GM21367 (cell line): Measurements from ENCODE around the gene DENND5B.
"Not testable (repeated sequence)": the region's sequence is repeated elsewhere in the genome, so short reads cannot be mapped to it uniquely, and the experiment has no call there.

Experiments
- ATAC-seq: cut with Tn5 transposase; IDR thresholded peaks from one replicate; pipeline ENCODE4 v1.9.1; 2021; ENCODE audit not compliant: unreplicated experiment

Gene DENND5B

GRCh38 chr12:31476437-31476836, 114.5 kb downstream of the DENND5B start:
- ATAC-seq: no peak

DNA sequence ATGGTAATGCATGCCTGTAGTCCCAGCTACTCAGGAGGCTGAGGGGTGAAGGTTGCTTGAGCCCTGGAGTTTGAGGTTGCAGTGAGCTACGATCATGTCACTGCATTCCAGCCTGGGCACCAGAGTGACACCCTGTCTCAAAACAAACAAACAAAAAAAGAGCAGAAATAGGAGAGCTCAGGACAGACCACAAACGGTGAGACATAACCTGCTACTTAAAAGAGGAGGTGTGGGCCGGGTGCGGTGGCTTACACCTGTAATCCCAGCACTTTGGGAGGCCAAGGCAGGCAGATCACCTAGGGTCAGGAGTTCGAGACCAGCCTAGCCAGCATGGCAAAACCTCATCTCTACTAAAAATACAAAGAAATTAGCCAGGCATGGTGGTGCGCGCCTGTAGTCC, 115.3 kb downstream of the DENND5B start:
- ATAC-seq: not testable (repeated sequence)

GRCh38 chr12:31474751-31475150, 116.2 kb downstream of the DENND5B start:
- no peak for ATAC-seq

GRCh38 chr12:31471823-31472222, 119.1 kb downstream of the DENND5B start:
- no peak for ATAC-seq

DNA sequence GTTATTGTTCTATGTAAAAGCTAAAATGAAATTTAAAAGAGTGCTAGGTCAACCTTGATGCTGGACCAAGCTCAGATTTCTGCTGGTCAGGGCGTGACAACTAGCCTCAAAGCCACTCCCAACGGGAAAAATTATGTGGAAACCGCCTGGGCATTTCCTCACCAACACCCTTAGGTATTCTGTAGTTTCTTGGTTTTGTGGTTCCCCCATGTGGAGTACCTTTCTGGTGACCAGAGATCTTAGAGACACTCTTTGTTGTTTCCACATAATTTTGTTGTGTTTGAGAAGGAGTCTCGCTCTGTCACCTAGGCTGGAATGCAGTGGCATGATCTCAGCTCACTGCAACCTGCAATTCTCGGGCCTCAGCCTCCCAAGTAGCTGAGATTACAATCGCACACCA, 119.9 kb downstream of the DENND5B start:
- ATAC-seq: no peak

- no peak for ATAC-seq
Measured at GRCh38 chr12:31470459-31470858, 120.5 kb downstream of the DENND5B start.

DNA sequence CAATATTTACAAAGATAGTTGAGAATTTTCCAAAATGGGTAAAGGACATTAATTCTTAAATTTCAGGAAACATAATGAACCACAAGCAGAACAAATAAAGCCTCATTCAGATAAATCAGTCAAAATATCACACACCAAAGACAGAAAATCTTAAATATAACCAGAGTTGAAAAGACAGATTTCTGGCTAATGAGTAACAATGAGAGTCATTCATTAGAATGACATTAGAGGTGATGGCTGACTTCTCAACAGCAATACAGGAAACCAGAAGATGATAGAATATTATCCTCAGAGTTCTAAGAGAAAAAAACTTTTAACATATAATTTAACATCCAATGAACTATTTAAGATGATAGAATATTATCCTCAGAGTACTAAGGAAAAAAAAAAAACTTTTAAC, 124.2 kb downstream of the DENND5B start:
- ATAC-seq: no peak

DNA sequence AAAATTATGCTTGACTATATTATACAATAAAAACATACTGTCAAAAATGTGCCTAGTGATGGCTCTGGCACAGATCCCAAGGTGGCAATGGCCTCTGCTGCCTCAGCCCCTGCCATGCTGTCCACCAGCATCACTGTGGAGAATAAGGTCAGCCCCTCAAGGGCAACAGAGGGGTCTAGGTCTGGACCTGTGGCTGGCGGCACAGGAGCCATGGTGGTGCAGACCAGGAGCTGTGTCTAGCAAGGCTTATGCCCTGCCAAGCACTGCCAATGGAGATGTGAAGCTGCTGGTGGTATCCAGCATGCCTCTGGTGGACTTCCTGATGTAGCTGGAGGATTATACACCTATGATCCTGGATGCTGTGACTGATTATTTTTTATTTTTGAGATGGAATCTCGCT, 125.9 kb downstream of the DENND5B start:
- ATAC-seq: no peak

DNA sequence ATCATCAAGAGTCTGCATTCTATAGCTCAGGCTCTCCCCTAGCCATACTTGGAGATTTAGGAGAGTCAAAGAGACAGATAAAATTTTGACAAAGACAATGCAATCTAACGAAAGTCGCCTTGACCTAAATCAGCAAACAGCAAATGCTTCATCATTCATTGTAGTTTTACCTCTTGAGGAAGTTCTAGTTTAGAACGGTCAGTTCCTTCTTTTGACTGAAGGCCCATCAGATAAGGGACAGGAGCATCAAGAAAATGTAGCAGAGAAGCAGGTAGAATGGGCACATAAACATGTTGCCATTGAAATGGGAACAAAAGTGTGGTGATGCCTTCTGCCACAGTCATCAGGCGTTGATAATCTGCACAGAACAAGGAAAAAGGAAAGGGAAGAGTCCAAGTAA, 130.9 kb downstream of the DENND5B start:
- no peak for ATAC-seq

DNA sequence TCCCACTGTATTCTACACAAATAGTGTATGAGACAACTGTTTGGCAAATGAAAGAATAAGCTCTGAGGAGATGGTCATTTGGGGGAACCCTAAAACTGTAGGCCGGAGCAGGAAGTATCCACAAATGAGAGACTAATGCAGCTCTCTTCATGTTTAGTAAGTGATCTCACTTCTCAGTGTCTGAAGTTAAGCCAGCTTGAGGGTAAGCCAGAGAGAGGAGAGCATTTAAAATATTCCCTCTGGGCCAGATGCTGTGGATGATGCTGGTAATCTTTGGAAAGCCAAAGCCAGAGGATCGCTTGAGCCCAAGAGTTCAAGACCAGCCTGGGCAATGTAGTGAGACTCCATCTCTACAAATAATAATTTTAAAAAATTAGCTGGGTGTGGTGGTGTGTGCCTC, 134.4 kb downstream of the DENND5B start:
- no peak for ATAC-seq

- ATAC-seq: no peak
Measured at GRCh38 chr12:31444736-31445135, 146.2 kb downstream of the DENND5B start.

- no peak for ATAC-seq
Measured at GRCh38 chr12:31440586-31440985, 150.3 kb downstream of the DENND5B start.

GRCh38 chr12:31440134-31440533, 150.8 kb downstream of the DENND5B start:
- ATAC-seq: no peak

GRCh38 chr12:31431721-31432240, 159.2 kb downstream of the DENND5B start:
- ATAC-seq: no peak

DNA sequence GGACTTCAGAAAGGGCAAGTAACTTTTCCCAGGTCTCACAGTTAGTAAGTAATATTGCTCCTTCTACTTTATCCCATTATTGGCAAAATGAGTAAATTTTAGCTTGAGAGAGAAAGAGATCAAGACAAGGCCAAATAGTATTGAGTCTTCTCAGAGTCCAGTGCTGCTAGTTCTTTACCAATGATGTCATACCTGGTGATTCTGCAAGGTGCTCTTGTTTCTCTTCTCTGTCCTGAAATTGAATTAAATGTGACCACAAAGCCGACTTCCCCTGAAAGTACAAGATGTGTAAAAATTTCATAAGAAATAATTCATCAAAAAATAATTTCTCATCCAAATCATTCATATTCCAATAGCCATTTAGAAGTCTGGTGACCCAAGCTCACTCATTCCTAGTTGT, 167.5 kb downstream of the DENND5B start:
- ATAC-seq: no peak

- no peak for ATAC-seq
Measured at GRCh38 chr12:31412292-31412801, 178.6 kb downstream of the DENND5B start.

GRCh38 chr12:31408763-31409162, 182.2 kb downstream of the DENND5B start:
- no peak for ATAC-seq

DNA sequence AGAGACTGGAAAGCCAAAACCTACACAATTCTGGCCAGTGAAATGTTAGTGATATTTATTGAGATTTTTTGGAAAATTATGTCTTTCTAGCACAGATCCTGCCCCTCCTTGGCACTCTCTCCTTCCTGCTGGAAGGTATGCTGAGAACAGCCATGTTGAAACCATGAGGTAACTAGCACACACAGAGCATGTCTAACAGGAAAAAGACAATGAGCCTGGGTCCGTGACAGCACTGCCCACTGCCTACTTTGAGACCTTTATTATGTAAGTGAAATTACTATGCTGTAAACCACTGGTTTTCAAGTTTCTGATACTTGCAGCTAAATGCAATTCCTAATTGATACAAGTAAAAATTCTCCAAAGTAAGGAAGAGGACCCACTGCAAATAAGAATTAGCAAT, 183.4 kb downstream of the DENND5B start:
- ATAC-seq: no peak

DNA sequence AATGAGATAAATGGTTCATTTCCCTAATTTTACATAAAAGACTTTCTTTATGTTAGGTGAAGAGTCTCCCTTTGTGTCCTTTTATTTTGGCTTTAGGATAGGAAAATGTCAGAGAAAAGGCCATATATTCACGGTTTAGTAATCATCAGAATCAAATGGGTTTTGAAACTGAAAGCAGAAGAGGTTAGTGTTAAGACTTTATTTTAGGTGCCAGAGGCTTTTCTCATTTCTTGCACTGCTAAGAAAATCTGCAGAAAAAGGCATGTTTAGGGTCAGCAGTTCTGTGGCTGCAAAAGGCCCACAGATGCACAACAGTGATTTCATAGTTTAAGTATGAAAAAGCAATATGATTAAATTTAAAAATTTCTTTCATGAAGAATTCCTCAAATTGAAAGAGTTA, 184.6 kb downstream of the DENND5B start:
- peak; percentile 65 for ATAC-seq

DNA sequence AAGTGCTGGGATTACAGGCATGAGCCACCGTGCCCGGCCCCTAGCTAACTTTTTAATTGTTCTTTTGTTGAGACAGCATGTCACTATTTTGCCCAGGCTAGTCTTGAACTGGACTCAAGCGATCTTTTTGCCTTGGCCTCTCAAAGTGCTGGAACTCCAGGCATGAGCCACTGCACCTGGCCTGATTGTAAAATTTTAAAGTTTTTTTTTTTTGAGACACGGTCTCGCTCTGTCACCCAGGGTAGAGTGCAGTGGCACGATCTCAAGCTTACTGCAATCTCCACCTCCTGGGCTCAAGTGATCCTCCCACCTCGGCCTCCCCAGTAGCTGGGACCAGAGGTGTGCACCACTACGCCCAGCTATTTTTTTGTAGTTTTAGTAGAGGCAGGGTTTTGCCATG, 185.9 kb downstream of the DENND5B start:
- ATAC-seq: no peak

DNA sequence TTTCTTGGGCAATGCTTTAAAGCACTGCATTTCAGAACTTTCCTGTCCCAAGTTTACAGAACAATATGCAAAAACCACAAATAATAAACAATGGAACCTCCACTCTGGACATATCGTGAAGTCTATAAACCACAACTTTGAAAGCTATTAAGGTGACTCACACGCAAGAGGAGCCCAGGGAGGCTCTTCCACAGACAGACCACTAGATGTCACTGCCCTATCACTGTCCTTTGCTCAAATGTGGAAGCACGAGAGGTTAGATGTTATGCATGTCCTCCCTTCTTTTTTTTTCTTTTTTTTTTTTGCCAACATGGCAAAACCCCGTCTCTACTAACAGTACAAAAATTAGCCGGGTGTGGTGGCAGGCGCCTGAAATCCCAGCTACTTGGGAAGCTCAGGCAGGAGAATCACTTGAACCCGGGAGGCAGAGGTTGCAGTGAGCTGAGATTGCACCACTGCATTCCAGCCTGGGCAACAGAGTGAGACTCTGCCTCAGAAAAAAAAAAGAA, 187.8 kb downstream of the DENND5B start:
- peak; percentile 54 for ATAC-seq

DNA sequence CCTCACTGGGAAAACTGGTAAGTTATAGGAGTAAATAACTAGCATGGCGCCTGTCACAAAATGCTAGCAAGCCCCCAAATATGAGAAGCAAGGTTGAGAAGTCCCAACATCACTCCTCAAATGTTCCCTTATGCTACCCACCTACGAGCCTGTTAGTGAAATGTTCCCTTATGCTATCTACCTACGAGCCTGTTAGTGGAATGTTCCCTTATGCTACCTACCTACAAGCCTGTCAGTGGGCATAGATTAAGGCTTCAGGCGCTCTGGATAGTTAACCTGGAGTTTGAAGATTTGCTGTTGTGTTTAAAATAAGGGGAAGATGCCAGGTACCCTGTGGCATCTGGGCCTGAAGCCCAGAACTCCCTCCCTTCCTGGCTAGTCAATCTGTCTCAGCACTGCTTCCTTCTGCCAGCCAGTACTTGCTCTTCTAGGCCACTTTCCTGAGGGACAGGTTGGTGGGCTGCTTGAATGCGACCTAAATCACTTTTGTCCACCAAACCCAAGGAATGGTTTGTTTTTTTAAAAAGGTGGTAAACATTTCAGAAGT, 197.9 kb downstream of the DENND5B start:
- ATAC-seq: no peak

DNA sequence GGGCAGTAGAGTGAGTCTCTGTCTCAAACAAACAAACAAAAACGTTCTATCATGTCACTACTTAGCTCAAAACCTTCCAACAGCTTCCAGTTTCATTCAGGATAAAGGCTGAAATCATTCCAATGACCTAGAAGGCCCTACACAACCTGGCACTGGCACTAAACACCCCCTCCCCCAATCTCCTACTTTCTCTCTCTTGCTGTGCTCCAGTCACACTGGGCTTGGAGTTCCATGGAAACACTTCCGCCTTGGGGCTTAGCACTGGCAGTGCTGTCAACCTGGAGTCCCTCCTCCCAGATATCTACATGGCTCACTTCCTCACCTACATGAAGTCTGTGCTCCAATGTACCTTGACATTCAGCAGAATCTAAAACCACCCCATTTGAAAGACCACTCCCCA, 199.9 kb downstream of the DENND5B start:
- no peak for ATAC-seq
